Stimulated activated CD4-positive, alpha-beta T cell treated with anti-CD3 and anti-CD28 coated beads, Interleukin-12 subunit alpha, Interleukin-12 subunit beta, amount 100 ng/mL, for 24 hours (primary cell): ENCODE data around the gene DCTN1.

Experiments
- DNase-seq, 2 experiments: peaks; one replicate each; pipeline ENCODE4 v3.0.0-alpha.2; 2020; ENCODE audit warnings: low read depth in 2 of 2

DCTN1 gene

DNA sequence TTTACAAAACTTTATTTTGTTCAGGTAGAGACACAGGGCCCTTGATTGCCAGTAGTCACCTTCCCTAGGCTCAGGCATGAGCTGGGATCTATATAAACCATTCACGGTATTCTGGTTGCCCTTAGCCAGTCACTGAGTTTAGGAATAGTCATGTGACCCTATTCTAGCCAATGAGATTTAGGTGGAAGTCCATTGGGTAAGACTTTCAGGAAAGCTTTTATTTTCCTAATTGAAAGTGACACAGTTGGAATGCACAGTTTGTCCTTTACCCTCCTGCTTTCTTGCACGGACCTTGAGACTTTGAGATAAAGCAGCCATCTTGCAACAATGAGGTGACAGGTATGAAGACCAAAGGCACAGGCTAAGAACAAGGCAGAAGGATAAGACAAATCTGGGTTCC lies 58.4 kb downstream of the DCTN1 start:
- no peak for DNase-seq

DNA sequence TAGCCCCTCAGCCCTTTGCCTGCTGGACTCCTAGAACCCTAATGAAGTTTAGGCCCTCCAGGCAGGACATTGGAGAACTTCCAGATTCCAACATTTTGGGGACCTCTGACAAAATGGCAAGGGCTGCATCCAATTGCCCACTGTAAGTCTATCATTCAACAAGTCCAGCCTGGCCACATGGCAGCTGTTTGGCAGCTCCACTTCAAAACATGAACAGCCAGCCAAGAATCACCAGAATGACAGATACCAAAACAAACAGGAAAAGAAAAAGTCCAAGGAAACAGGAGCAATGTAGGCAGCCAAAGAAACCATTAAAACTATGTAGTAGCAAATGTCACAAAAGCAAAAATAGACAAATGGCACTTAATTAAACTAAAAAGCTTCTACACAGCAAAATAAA lies 62.4 kb downstream of the DCTN1 start:
- DNase-seq, result no peak

DNA sequence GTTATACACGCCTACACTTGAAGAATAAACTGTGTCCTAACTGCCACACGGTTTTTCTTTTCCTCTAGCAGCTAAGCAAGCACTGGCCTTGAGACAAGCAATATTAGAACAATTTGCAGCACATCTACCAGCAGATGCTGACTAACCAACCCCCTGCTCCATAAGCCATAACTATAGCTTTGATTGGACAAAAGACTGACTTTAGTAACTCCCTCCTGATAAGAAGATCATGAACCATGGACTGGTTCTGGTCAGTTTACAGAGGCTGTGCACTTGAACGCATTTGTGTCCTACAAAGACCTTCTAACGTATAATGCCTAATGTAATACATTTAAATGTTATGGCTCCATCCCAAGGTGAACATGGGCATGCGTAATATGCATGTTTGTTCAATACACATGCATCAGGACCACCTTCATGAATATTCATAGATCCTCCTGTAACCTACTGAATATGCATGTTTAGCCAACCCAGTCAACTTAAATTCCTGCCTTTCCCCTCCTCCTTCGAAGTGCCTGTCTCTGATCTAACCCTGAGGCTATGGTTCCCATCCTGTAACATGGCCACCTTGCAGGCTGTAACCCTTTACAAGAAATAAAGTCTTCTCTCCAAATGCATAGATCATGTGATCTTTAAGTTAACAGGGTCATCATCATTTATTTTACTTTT lies 63.4 kb downstream of the DCTN1 start:
- no peak for DNase-seq

DNA sequence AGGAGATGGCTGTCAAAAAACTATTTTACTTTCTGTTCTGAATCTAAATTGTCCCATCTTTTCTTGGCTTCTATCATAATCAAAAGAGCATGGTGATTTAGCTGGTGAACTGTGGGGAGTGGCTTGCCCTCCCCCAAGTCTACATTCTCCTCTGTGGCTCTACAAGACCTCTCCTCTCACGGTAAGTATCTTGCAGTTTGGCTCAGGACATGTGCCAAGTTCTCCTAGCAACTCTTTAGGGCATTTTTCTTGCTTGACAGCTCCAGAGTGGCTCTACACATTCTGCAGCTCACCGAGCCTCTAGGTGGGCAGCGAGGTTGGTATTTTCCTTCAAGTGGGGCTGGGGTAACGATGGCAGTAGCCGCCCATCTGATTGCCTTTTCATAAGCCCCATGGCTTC lies 66.0 kb downstream of the DCTN1 start:
- no peak for DNase-seq

DNA sequence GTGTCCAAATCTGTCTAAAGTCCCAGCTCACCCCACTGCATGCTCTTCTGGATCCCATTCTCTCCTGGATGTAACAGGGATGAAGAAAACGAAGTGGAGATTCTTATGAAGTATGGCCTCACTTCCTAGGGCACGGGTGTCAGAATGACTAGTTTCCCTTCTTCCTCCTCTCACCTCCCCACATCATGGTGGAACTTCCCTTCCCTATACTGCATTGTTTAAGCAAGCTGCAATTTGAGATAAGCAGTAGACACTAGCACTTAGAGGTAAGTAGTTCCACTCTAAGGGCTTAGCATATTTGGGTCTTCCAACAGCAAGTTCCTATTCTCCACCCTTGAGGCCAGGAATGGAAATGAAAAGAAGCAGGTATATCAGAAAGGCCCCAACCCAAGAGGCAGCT lies 66.6 kb downstream of the DCTN1 start:
- no peak for DNase-seq

DNA sequence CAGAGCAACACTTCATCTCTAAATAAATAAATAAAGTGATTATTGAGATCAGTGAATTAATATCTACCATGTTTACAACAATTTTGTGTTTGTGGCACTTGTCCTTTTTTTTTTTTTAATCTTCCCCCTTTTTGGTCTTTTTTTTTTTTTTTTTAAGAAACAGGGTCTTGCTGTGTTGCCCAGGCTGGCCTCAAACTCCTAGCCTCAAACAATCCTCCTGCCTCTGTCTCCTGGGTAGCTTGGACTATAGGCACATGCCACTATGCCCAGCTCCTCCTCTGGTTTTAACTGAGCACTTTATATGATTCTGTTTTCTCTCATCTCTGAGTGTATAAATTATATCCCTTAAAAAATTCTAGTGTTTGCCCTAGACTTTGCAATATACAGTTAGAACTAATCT lies 67.2 kb downstream of the DCTN1 start:
- DNase-seq, result no peak
